H1 (cell line): ENCODE results near the gene SAFB2. TPM values are rescaled to one million over a fixed set of nuclear protein-coding genes. Genes with fewer than 3 reads are reported as not detected.

Experiments
- ASH2L ChIP-seq: fragments of 200-600, 300-600 bp; sonication (generic); IDR thresholded peaks from one replicate; pipeline ENCODE4 v1.7.1; 2017; ENCODE audit warnings: low read length
- BACH1 ChIP-seq: IDR thresholded peaks from 2 replicates; pipeline ENCODE4 v1.6.1; 2012; ENCODE audit warnings: low read length, improper control_type of control experiment
- CBX8 ChIP-seq: fragments of 300-800, 300-1000 bp; sonication (generic); IDR thresholded peaks from 2 replicates; pipeline ENCODE4 v1.7.1; 2016; ENCODE audit warnings: low read depth, low read length, borderline replicate concordance
- CEBPB ChIP-seq: IDR thresholded peaks from 2 replicates; pipeline ENCODE4 v1.6.1; 2012; ENCODE audit warnings: low read depth, low read length
- CTCF ChIP-seq, 3 experiments: IDR thresholded peaks; 1 replicate in 2 of 3; 2 replicates in 1 of 3; pipeline versions ENCODE4 v1.5.1 to v1.6.1; 2011; ENCODE audit warnings: low read length in 3 of 3, mild to moderate bottlenecking in 3 of 3, inconsistent platforms in 2 of 3, low read depth in 1 of 3, moderate library complexity in 1 of 3; ENCODE audit not compliant: insufficient read depth in 1 of 3; ENCODE audit errors: control extremely low read depth in 1 of 3
- GTF2F1 ChIP-seq: IDR thresholded peaks from 2 replicates; pipeline ENCODE4 v1.6.1; 2012; ENCODE audit warnings: low read depth, low read length, improper control_type of control experiment, borderline replicate concordance
- HDAC2 ChIP-seq, 2 experiments: fragments of 300-600 bp in 1 of 2; sonication (generic) in 1 of 2; IDR thresholded peaks; 2 replicates each; pipeline ENCODE4 v1.6.1; 2011 to 2012; ENCODE audit warnings: low read depth in 2 of 2, low read length in 2 of 2, mild to moderate bottlenecking in 2 of 2, moderate library complexity in 2 of 2, borderline replicate concordance in 1 of 2, inconsistent platforms in 1 of 2
- JUN ChIP-seq: IDR thresholded peaks from 2 replicates; pipeline ENCODE4 v1.6.1; 2011; ENCODE audit warnings: low read depth, mild to moderate bottlenecking, improper control_type of control experiment, low read length
- JUND ChIP-seq: IDR thresholded peaks from 2 replicates; pipeline ENCODE4 v1.6.1; 2011; ENCODE audit warnings: mild to moderate bottlenecking, improper control_type of control experiment, low read length
- NANOG ChIP-seq: IDR thresholded peaks from 2 replicates; pipeline ENCODE4 v1.6.1; 2011; ENCODE audit warnings: low read length, low read depth, mild to moderate bottlenecking, inconsistent platforms; ENCODE audit not compliant: insufficient read depth, poor library complexity, severe bottlenecking
- POLR2A ChIP-seq, 2 experiments: IDR thresholded peaks; 1 replicate in 1 of 2; 2 replicates in 1 of 2; pipeline ENCODE4 v1.6.1; 2011; ENCODE audit warnings: low read depth in 2 of 2, low read length in 2 of 2, mild to moderate bottlenecking in 2 of 2; ENCODE audit errors: control extremely low read depth in 1 of 2
- POU5F1 ChIP-seq: IDR thresholded peaks from 2 replicates; pipeline ENCODE4 v1.6.1; 2011; ENCODE audit warnings: low read depth, mild to moderate bottlenecking, low read length, moderate library complexity
- RAD21 ChIP-seq, 2 experiments: IDR thresholded peaks in 1 of 2; conservative IDR thresholded peaks in 1 of 2; 2 replicates each; pipeline ENCODE4 v1.6.1; 2011; ENCODE audit warnings: low read depth in 2 of 2, low read length in 2 of 2, improper control_type of control experiment in 1 of 2, inconsistent platforms in 1 of 2, mild to moderate bottlenecking in 1 of 2, moderate library complexity in 1 of 2
- RXRA ChIP-seq: IDR thresholded peaks from 2 replicates; pipeline ENCODE4 v1.6.1; 2011; ENCODE audit warnings: low read depth, mild to moderate bottlenecking, low read length, moderate library complexity; ENCODE audit not compliant: insufficient read depth
- SIN3A ChIP-seq, 2 experiments: IDR thresholded peaks in 1 of 2; conservative IDR thresholded peaks in 1 of 2; 2 replicates each; pipeline ENCODE4 v1.6.1; 2011 to 2012; ENCODE audit warnings: low read length in 2 of 2, improper control_type of control experiment in 1 of 2, low read depth in 1 of 2, mild to moderate bottlenecking in 1 of 2
- SRF ChIP-seq: IDR thresholded peaks from 2 replicates; pipeline ENCODE4 v1.6.1; 2011; ENCODE audit warnings: mild to moderate bottlenecking, low read depth, low read length, moderate library complexity
- TAF7 ChIP-seq: optimal IDR thresholded peaks from 2 replicates; pipeline ENCODE3; 2011; ENCODE audit warnings: low read depth, mild to moderate bottlenecking, inconsistent platforms, low read length, moderate library complexity, borderline replicate concordance
- USF2 ChIP-seq: IDR thresholded peaks from 2 replicates; pipeline ENCODE4 v1.6.1; 2011; ENCODE audit warnings: low read length, improper control_type of control experiment
- YY1 ChIP-seq: IDR thresholded peaks from 2 replicates; pipeline ENCODE4 v1.6.1; 2011; ENCODE audit warnings: low read depth, mild to moderate bottlenecking, low read length
- polyA plus RNA-seq, 7 experiments: library from polyadenylated mRNA; depleted of rRNA in 3 of 7; stranded (reverse) in 5 of 7; unstranded in 2 of 7; fragments of >200 nt in 5 of 7; fragments of 200-250 nt in 2 of 7; gene quantifications; 1 replicate in 5 of 7; 2 replicates in 1 of 7; 4 replicates in 1 of 7; pipeline versions ENCODE4 v1.2.1 to v1.2.3, GENCODE V29; 2011 to 2013; ENCODE audit warnings: missing spikeins in 2 of 7, mixed read lengths in 2 of 7
- total RNA-seq: library from RNA; stranded (reverse); fragmentation: NEBNext Ultra II Directional; extraction: Animal tissue kit (Norgen Biotek cat#: 25700); gene quantifications from 2 replicates; pipeline ENCODE4 v1.2.1, GENCODE V29; 2021

Gene SAFB2
- total and polyA plus RNA-seq, 2 of the 8 experiments (the other 6 are each of a cell fraction or from before 2014, with no cell fraction given), result 14.8 to 63.8 TPM

- TF ChIP-seq JUN, result no peak
- TF ChIP-seq SRF, result no peak
- no peak for TF ChIP-seq NANOG
- peak; percentile 95 for TF ChIP-seq YY1
- no peak for TF ChIP-seq RAD21 (IDR thresholded peaks at IDR 0.05 in 1 of 2, conservative IDR thresholded peaks at IDR 0.05 in 1 of 2; ENCODE audit: low read depth in 2 of 2, low read length in 2 of 2)
- no peak for TF ChIP-seq CBX8
- peak; percentile 80 for TF ChIP-seq TAF7
- TF ChIP-seq BACH1, result peak; percentile 89
- TF ChIP-seq ASH2L, result peak; percentile 43
- TF ChIP-seq CTCF (IDR thresholded peaks at IDR 0.05; ENCODE audit: control extremely low read depth in 1 of 3, insufficient read depth in 1 of 3, low read depth in 1 of 3, low read length in 3 of 3), result no peak
- no peak for TF ChIP-seq RXRA
- TF ChIP-seq JUND, result 0 out of 2 replicates have a peak, but pooled peaks have one; percentile 3
- TF ChIP-seq USF2, result no peak
- TF ChIP-seq POLR2A (IDR thresholded peaks at IDR 0.05; ENCODE audit: control extremely low read depth in 1 of 2, low read depth in 2 of 2, low read length in 2 of 2), result peak; percentile 61 to 86; a peak in 2 of 3 replicates
- no peak for TF ChIP-seq POU5F1
- TF ChIP-seq CEBPB, result no peak
- peak in 1 of 2 experiments; percentile 70; a peak in 2 of 4 replicates for TF ChIP-seq SIN3A (conservative IDR thresholded peaks at IDR 0.05 in 1 of 2, IDR thresholded peaks at IDR 0.05 in 1 of 2; ENCODE audit: low read depth in 1 of 2, low read length in 2 of 2)
- no peak for TF ChIP-seq HDAC2 (IDR thresholded peaks at IDR 0.05; ENCODE audit: borderline replicate concordance in 1 of 2, low read depth in 2 of 2, low read length in 2 of 2)
- no peak for TF ChIP-seq GTF2F1
These were observed at the start of gene SAFB2, which contains the start of gene SAFB (continued) for GRCh38 chr19:5622465-5623396.
